GM23338 (cell line): ENCODE results near the gene ZNF441. TPM values are rescaled to one million over a fixed set of nuclear protein-coding genes. Genes with fewer than 3 reads are reported as not detected.

Source experiments
- ATAC-seq: fragments of 200-7000 bp; cut with Tn5 transposase; 3 replicates; pipeline ENCODE4 v1.9.1; 2020
- DNase-seq: peaks from one replicate; pipeline ENCODE4 v3.0.0-alpha.2; 2015; ENCODE audit warnings: low spot score
- H2AFZ ChIP-seq: fragments of 200-600 bp; sonication (generic); 2 replicates; pipeline ENCODE4 v1.8.0; 2016; ENCODE audit warnings: antibody characterized with exemption, mild to moderate bottlenecking, moderate library complexity
- H3F3A ChIP-seq: fragments of 200-600 bp; sonication (generic); replicated peaks from 2 replicates; pipeline ENCODE4 v1.8.0; 2017; ENCODE audit warnings: antibody characterized with exemption, mixed run types, low read depth
- H3K27ac ChIP-seq: fragments of 200-600 bp; sonication (generic); 2 replicates; pipeline ENCODE4 v1.6.1; 2016; ENCODE audit warnings: low read depth
- H3K27me3 ChIP-seq: fragments of 200-600 bp; sonication (generic); 2 replicates; pipeline ENCODE4 v1.8.0; 2016; ENCODE audit warnings: mild to moderate bottlenecking, mixed run types, moderate library complexity; ENCODE audit not compliant: insufficient read depth
- H3K36me3 ChIP-seq: fragments of 200-600 bp; sonication (generic); 2 replicates; pipeline ENCODE4 v1.8.0; 2016; ENCODE audit warnings: mild to moderate bottlenecking; ENCODE audit not compliant: insufficient read depth
- H3K4me1 ChIP-seq: fragments of 200-600 bp; sonication (generic); 2 replicates; pipeline ENCODE4 v1.8.0; 2016; ENCODE audit warnings: mild to moderate bottlenecking, moderate library complexity; ENCODE audit not compliant: insufficient read depth
- H3K4me2 ChIP-seq: fragments of 200-600 bp; sonication (generic); 2 replicates; pipeline ENCODE4 v1.7.1; 2017; ENCODE audit warnings: mixed run types
- H3K4me3 ChIP-seq: fragments of 200-600 bp; sonication (generic); 2 replicates; pipeline ENCODE4 v1.6.1; 2016; ENCODE audit warnings: mixed run types
- H3K79me2 ChIP-seq: fragments of 200-600 bp; sonication (generic); replicated peaks from 2 replicates; pipeline ENCODE4 v1.8.0; 2017; ENCODE audit warnings: mild to moderate bottlenecking; ENCODE audit not compliant: insufficient read depth
- H3K9me2 ChIP-seq: fragments of 200-600 bp; sonication (generic); 2 replicates; pipeline ENCODE4 v1.8.0; 2017; ENCODE audit not compliant: insufficient read depth
- H4K20me1 ChIP-seq: fragments of 200-600 bp; sonication (generic); replicated peaks from 2 replicates; pipeline ENCODE4 v1.8.0; 2017; ENCODE audit warnings: mild to moderate bottlenecking; ENCODE audit not compliant: insufficient read depth
- H3K27ac Mint-ChIP-seq: 2 replicates; pipeline ENCODE4 v1.8.0; 2020; ENCODE audit warnings: inconsistent platforms, mild to moderate bottlenecking, moderate library complexity, mixed read lengths
- H3K27me3 Mint-ChIP-seq: 3 replicates; pipeline ENCODE4 v1.8.0; 2022; ENCODE audit warnings: low read depth, mild to moderate bottlenecking, moderate library complexity, mixed read lengths, inconsistent platforms; ENCODE audit not compliant: insufficient read depth, poor library complexity
- H3K36me3 Mint-ChIP-seq: 3 replicates; pipeline ENCODE4 v1.8.0; 2021; ENCODE audit warnings: low read depth, mild to moderate bottlenecking, inconsistent platforms, moderate library complexity, mixed read lengths
- H3K4me1 Mint-ChIP-seq: 3 replicates; pipeline ENCODE4 v1.8.0; 2020; ENCODE audit warnings: mild to moderate bottlenecking, inconsistent platforms, mixed read lengths
- H3K4me3 Mint-ChIP-seq: 3 replicates; pipeline ENCODE4 v1.8.0; 2021; ENCODE audit warnings: moderate library complexity, mild to moderate bottlenecking, inconsistent platforms, mixed read lengths
- H3K9me3 Mint-ChIP-seq: 3 replicates; pipeline ENCODE4 v1.8.0; 2020; ENCODE audit warnings: moderate library complexity, mild to moderate bottlenecking, inconsistent platforms, mixed read lengths
- CTCF ChIP-seq, 2 experiments: fragments of 200-600 bp in 1 of 2; sonication (generic) in 1 of 2; conservative IDR thresholded peaks; 2 replicates each; pipeline versions ENCODE4 v1.5.1 to v1.6.1; 2016 to 2017; ENCODE audit warnings: antibody characterized with exemption in 2 of 2, low read depth in 2 of 2, mild to moderate bottlenecking in 2 of 2, moderate library complexity in 1 of 2
- ETS1 ChIP-seq: IDR thresholded peaks from 2 replicates; pipeline ENCODE4 v1.6.1; 2016; ENCODE audit warnings: antibody characterized with exemption
- EZH2 ChIP-seq: fragments of 200-600 bp; sonication (generic); IDR thresholded peaks from one replicate; pipeline ENCODE4 v1.8.0; 2017; ENCODE audit warnings: antibody characterized with exemption, mild to moderate bottlenecking, low read depth; ENCODE audit not compliant: unreplicated experiment
- EZH2phosphoT487 ChIP-seq: fragments of 200-600 bp; sonication (generic); IDR thresholded peaks from one replicate; pipeline ENCODE4 v1.8.1; 2018; ENCODE audit warnings: antibody characterized with exemption; ENCODE audit not compliant: unreplicated experiment
- POLR2AphosphoS5 ChIP-seq: IDR thresholded peaks from 2 replicates; pipeline ENCODE4 v1.6.1; 2016; ENCODE audit warnings: antibody characterized with exemption, low read depth
- REST ChIP-seq: IDR thresholded peaks from one replicate; pipeline ENCODE4 v1.6.1; 2018; ENCODE audit warnings: antibody characterized with exemption; ENCODE audit not compliant: unreplicated experiment
- STAT1 ChIP-seq: IDR thresholded peaks from one replicate; pipeline ENCODE4 v1.6.1; 2016; ENCODE audit warnings: antibody characterized with exemption; ENCODE audit not compliant: unreplicated experiment
- ZNF114 ChIP-seq: fragments of 250-450 bp; sonication (Bioruptor Pico); IDR thresholded peaks from 2 replicates; pipeline ENCODE4 v1.5.0; 2020; ENCODE audit warnings: mild to moderate bottlenecking, moderate library complexity
- polyA plus RNA-seq: library from polyadenylated mRNA; unstranded; fragments of >200 nt; fragmentation: Nextera tagmentation; extraction: Ambion mirVana; gene quantifications from 2 replicates; pipeline ENCODE4 v1.2.1, GENCODE V29; 2016
- total RNA-seq: library from RNA; depleted of rRNA; stranded (reverse); fragments of >200 nt; shearing (Covaris generic); gene quantifications from 2 replicates; pipeline ENCODE4 v1.2.3, GENCODE V29; 2014

Gene ZNF441
- total and polyA plus RNA-seq, 2 experiments from 2014 or later, result 0.40 to 0.52 TPM

- TF ChIP-seq ETS1, result no peak
- TF ChIP-seq ZNF114 (CRISPR knock-in tag), result no peak
- TF ChIP-seq EZH2phosphoT487, result no peak
- TF ChIP-seq CTCF (conservative IDR thresholded peaks at IDR 0.05; ENCODE audit: low read depth in 2 of 2), result no peak
- TF ChIP-seq POLR2AphosphoS5, result no peak
- TF ChIP-seq STAT1, result no peak
- TF ChIP-seq EZH2, result no peak
Measured at GRCh38 chr19:11813703-11814028, 46.9 kb downstream of the ZNF441 start (continued).

- peak within 1 kb of the TSS; percentile 85 for H3K4me2 ChIP-seq
- peaks cover 42% of the 10 kb centered on the region for H3K27me3 ChIP-seq
- peaks cover 9% of the 10 kb centered on the region for H4K20me1 ChIP-seq
- DNase-seq (peak; percentile 98), ATAC-seq (peak; percentile 93)
- H3K4me3 ChIP-seq, result peak within 1 kb of the TSS; percentile 79
- H2AFZ ChIP-seq, result peak within 1 kb of the TSS; percentile 98
- Mint-ChIP-seq H3K36me3 (peaks cover 20% of the 10 kb centered on the region), H3K4me3 (no peak within 1 kb of the TSS; the same call in 2 of the 3 replicates), H3K9me3 (peaks cover 85% of the 10 kb centered on the region), H3K27me3 (peaks cover 7% of the 10 kb centered on the region), H3K27ac (no peak within 1 kb of the TSS), H3K4me1 (no peaks in the 10 kb centered on the region)
- H3K27ac ChIP-seq, result no peak within 1 kb of the TSS
- no peaks in the 10 kb centered on the region for H3K79me2 ChIP-seq
- H3K9me2 ChIP-seq, result no peaks in the 10 kb centered on the region
- peaks cover 4% of the 10 kb centered on the region; the same call in 1 of the 2 replicates for H3K4me1 ChIP-seq
- no peaks in the 10 kb centered on the region for H3K36me3 ChIP-seq
- TF ChIP-seq POLR2AphosphoS5 (peak; percentile 91), REST (no peak)
- H3F3A ChIP-seq, result no peaks in the 10 kb centered on the region
Measured at GRCh38 chr19:11814029-11814699, 47.4 kb downstream of the ZNF441 start, which contains the start of gene ZNF440. Gene ZNF440 (plus strand): TSS chr19:11814273. CDS start chr19:11814448, 175 bp downstream.
